HepG2 (cell line): ENCODE measurements around the gene JPH3. TPM values are rescaled to one million over a fixed set of nuclear protein-coding genes. Genes with fewer than 3 reads are reported as not detected.
A peak's percentile ranks its signal among the peaks of the same experiment; 100 is the strongest.

Source experiments
- GABPA ChIP-seq, 2 experiments: IDR thresholded peaks; 2 replicates each; pipeline ENCODE4 v1.6.1; 2011 to 2016; ENCODE audit warnings: low read depth in 2 of 2, low read length in 1 of 2, missing biosample characterization in 1 of 2, missing genetic modification characterization in 1 of 2
- GZF1 ChIP-seq: sonication (generic); formaldehyde crosslinking; IDR thresholded peaks from 2 replicates; pipeline ENCODE4 v1.5.1; 2020; ENCODE audit warnings: mild to moderate bottlenecking, missing genetic modification reagents
- MIXL1 ChIP-seq: IDR thresholded peaks from 2 replicates; pipeline ENCODE4 v1.6.1; 2016
- POLR2AphosphoS2 ChIP-seq: IDR thresholded peaks from 2 replicates; pipeline ENCODE4 v1.6.1; 2011; ENCODE audit warnings: low read depth, low read length, improper control_type of control experiment
- RCOR2 ChIP-seq: IDR thresholded peaks from 2 replicates; pipeline ENCODE4 v1.6.1; 2016; ENCODE audit warnings: missing biosample characterization, missing genetic modification reagents
- ZNF253 ChIP-seq: sonication (generic); formaldehyde crosslinking; IDR thresholded peaks from 2 replicates; pipeline ENCODE4 v1.8.0; 2022; ENCODE audit warnings: mild to moderate bottlenecking, missing genetic modification reagents, borderline replicate concordance
- ZNF333 ChIP-seq: sonication (generic); formaldehyde crosslinking; IDR thresholded peaks from 2 replicates; pipeline ENCODE4 v1.4.0; 2020; ENCODE audit warnings: mild to moderate bottlenecking, missing genetic modification reagents, borderline replicate concordance
- ZNF430 ChIP-seq: sonication (generic); formaldehyde crosslinking; IDR thresholded peaks from 2 replicates; pipeline ENCODE4 v1.9.0; 2021; ENCODE audit warnings: mild to moderate bottlenecking, missing genetic modification reagents
- ZNF557 ChIP-seq: sonication (generic); formaldehyde crosslinking; IDR thresholded peaks from 2 replicates; pipeline ENCODE4 v1.4.0; 2020; ENCODE audit warnings: missing genetic modification reagents
- ZNF816 ChIP-seq: sonication (generic); formaldehyde crosslinking; IDR thresholded peaks from 2 replicates; pipeline ENCODE4 v1.8.0; 2022; ENCODE audit warnings: missing genetic modification reagents, mild to moderate bottlenecking, borderline replicate concordance
- polyA plus RNA-seq, 8 experiments: library from polyadenylated mRNA; depleted of rRNA in 3 of 8; stranded (reverse) in 7 of 8; unstranded in 1 of 8; fragments of >200 nt; fragmentation: Illumina TruSeq in 4 of 8; extraction: Trizol in 4 of 8; gene quantifications; 2 replicates each; pipeline versions ENCODE4 v1.2.1 to v1.2.3, GENCODE V29; 2011 to 2016; ENCODE audit warnings: low read depth in 4 of 8, missing spikeins in 1 of 8, mixed read lengths in 1 of 8; ENCODE audit not compliant: insufficient read depth in 1 of 8
- total RNA-seq, 5 experiments: library from RNA; depleted of rRNA; stranded (reverse); fragments of >200 nt; fragmentation: Illumina TruSeq; extraction: Trizol; gene quantifications; 2 replicates each; pipeline ENCODE4 v1.2.3, GENCODE V29; 2016; ENCODE audit warnings: low read depth in 1 of 5
- TF ChIP-seq, protein P1 (sequence below): sonication (generic); formaldehyde crosslinking; IDR thresholded peaks from 2 replicates; pipeline ENCODE4 v1.5.0; 2020; ENCODE audit warnings: mild to moderate bottlenecking, missing genetic modification reagents, borderline replicate concordance
- TF ChIP-seq, protein P2 (sequence below): sonication (generic); formaldehyde crosslinking; IDR thresholded peaks from 2 replicates; pipeline ENCODE4 v1.4.0; 2020; ENCODE audit warnings: missing genetic modification reagents
- TF ChIP-seq, protein P3 (sequence below): sonication (generic); formaldehyde crosslinking; IDR thresholded peaks from 2 replicates; pipeline ENCODE4 v1.4.0; 2020; ENCODE audit warnings: missing genetic modification reagents, borderline replicate concordance
- TF ChIP-seq, protein P4 (sequence below): sonication (generic); formaldehyde crosslinking; IDR thresholded peaks from 2 replicates; pipeline ENCODE4 v1.5.1; 2020; ENCODE audit warnings: mild to moderate bottlenecking, missing genetic modification reagents

Gene JPH3
- total and polyA plus RNA-seq, 2 of the 13 experiments (the other 11 are each of a cell fraction or from before 2014, with no cell fraction given) = not detected

DNA sequence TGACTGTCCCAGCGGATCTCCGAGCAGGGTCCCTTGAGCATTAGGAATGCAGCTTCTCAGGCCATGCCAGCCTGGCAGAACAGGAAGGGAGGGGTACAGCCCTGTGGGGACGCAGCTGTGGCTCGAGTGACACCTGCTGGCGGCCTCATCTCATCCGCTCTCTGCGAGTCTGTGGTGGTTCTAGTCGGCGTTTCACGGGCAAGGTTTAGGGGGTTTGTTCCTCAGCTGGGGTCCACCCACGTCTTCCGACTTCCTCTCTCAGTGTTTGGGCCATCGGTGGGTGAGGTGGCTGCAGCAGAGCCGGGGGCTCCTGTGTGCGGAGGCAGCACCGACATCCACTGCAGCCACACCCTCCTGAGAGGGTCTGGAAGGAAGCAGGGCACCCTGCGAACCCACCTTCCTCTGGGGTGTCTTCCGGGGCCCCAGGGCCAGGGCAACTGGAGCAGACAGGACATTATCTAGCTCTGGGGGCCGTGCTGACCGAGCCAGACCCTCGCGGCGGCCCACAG is 33.3 kb downstream of the JPH3 start (continued):
- TF ChIP-seq, protein P1, sequence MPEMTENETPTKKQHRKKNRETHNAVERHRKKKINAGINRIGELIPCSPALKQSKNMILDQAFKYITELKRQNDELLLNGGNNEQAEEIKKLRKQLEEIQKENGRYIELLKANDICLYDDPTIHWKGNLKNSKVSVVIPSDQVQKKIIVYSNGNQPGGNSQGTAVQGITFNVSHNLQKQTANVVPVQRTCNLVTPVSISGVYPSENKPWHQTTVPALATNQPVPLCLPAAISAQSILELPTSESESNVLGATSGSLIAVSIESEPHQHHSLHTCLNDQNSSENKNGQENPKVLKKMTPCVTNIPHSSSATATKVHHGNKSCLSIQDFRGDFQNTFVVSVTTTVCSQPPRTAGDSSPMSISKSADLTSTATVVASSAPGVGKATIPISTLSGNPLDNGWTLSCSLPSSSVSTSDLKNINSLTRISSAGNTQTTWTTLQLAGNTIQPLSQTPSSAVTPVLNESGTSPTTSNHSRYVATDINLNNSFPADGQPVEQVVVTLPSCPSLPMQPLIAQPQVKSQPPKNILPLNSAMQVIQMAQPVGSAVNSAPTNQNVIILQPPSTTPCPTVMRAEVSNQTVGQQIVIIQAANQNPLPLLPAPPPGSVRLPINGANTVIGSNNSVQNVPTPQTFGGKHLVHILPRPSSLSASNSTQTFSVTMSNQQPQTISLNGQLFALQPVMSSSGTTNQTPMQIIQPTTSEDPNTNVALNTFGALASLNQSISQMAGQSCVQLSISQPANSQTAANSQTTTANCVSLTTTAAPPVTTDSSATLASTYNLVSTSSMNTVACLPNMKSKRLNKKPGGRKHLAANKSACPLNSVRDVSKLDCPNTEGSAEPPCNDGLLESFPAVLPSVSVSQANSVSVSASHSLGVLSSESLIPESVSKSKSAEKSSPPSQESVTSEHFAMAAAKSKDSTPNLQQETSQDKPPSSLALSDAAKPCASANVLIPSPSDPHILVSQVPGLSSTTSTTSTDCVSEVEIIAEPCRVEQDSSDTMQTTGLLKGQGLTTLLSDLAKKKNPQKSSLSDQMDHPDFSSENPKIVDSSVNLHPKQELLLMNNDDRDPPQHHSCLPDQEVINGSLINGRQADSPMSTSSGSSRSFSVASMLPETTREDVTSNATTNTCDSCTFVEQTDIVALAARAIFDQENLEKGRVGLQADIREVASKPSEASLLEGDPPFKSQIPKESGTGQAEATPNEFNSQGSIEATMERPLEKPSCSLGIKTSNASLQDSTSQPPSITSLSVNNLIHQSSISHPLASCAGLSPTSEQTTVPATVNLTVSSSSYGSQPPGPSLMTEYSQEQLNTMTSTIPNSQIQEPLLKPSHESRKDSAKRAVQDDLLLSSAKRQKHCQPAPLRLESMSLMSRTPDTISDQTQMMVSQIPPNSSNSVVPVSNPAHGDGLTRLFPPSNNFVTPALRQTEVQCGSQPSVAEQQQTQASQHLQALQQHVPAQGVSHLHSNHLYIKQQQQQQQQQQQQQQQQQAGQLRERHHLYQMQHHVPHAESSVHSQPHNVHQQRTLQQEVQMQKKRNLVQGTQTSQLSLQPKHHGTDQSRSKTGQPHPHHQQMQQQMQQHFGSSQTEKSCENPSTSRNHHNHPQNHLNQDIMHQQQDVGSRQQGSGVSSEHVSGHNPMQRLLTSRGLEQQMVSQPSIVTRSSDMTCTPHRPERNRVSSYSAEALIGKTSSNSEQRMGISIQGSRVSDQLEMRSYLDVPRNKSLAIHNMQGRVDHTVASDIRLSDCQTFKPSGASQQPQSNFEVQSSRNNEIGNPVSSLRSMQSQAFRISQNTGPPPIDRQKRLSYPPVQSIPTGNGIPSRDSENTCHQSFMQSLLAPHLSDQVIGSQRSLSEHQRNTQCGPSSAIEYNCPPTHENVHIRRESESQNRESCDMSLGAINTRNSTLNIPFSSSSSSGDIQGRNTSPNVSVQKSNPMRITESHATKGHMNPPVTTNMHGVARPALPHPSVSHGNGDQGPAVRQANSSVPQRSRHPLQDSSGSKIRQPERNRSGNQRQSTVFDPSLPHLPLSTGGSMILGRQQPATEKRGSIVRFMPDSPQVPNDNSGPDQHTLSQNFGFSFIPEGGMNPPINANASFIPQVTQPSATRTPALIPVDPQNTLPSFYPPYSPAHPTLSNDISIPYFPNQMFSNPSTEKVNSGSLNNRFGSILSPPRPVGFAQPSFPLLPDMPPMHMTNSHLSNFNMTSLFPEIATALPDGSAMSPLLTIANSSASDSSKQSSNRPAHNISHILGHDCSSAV = no peak
- TF ChIP-seq ZNF430 (CRISPR knock-in tag) = no peak
- TF ChIP-seq MIXL1 (CRISPR knock-in tag) = no peak
- no peak for TF ChIP-seq ZNF816 (CRISPR knock-in tag)
- no peak for TF ChIP-seq POLR2AphosphoS2
- TF ChIP-seq ZNF333 (CRISPR knock-in tag) = 0 out of 2 replicates have a peak, but pooled peaks have one; percentile 41
- no peak for TF ChIP-seq GABPA (IDR thresholded peaks at IDR 0.05; ENCODE audit: low read depth, low read length)
- TF ChIP-seq GABPA (CRISPR knock-in tag; IDR thresholded peaks at IDR 0.05; ENCODE audit: low read depth) = no peak
- TF ChIP-seq GZF1 = no peak
- TF ChIP-seq ZNF557 (CRISPR knock-in tag) = no peak
- TF ChIP-seq, protein P2, sequence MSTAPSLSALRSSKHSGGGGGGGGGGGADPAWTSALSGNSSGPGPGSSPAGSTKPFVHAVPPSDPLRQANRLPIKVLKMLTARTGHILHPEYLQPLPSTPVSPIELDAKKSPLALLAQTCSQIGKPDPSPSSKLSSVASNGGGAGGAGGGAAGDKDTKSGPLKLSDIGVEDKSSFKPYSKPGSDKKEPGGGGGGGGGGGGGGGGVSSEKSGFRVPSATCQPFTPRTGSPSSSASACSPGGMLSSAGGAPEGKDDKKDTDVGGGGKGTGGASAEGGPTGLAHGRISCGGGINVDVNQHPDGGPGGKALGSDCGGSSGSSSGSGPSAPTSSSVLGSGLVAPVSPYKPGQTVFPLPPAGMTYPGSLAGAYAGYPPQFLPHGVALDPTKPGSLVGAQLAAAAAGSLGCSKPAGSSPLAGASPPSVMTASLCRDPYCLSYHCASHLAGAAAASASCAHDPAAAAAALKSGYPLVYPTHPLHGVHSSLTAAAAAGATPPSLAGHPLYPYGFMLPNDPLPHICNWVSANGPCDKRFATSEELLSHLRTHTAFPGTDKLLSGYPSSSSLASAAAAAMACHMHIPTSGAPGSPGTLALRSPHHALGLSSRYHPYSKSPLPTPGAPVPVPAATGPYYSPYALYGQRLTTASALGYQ = no peak
- no peak for TF ChIP-seq ZNF253
- TF ChIP-seq, protein P3, sequence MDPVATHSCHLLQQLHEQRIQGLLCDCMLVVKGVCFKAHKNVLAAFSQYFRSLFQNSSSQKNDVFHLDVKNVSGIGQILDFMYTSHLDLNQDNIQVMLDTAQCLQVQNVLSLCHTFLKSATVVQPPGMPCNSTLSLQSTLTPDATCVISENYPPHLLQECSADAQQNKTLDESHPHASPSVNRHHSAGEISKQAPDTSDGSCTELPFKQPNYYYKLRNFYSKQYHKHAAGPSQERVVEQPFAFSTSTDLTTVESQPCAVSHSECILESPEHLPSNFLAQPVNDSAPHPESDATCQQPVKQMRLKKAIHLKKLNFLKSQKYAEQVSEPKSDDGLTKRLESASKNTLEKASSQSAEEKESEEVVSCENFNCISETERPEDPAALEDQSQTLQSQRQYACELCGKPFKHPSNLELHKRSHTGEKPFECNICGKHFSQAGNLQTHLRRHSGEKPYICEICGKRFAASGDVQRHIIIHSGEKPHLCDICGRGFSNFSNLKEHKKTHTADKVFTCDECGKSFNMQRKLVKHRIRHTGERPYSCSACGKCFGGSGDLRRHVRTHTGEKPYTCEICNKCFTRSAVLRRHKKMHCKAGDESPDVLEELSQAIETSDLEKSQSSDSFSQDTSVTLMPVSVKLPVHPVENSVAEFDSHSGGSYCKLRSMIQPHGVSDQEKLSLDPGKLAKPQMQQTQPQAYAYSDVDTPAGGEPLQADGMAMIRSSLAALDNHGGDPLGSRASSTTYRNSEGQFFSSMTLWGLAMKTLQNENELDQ (CRISPR knock-in tag) = no peak
- no peak for TF ChIP-seq RCOR2 (CRISPR knock-in tag)
- TF ChIP-seq, protein P4, sequence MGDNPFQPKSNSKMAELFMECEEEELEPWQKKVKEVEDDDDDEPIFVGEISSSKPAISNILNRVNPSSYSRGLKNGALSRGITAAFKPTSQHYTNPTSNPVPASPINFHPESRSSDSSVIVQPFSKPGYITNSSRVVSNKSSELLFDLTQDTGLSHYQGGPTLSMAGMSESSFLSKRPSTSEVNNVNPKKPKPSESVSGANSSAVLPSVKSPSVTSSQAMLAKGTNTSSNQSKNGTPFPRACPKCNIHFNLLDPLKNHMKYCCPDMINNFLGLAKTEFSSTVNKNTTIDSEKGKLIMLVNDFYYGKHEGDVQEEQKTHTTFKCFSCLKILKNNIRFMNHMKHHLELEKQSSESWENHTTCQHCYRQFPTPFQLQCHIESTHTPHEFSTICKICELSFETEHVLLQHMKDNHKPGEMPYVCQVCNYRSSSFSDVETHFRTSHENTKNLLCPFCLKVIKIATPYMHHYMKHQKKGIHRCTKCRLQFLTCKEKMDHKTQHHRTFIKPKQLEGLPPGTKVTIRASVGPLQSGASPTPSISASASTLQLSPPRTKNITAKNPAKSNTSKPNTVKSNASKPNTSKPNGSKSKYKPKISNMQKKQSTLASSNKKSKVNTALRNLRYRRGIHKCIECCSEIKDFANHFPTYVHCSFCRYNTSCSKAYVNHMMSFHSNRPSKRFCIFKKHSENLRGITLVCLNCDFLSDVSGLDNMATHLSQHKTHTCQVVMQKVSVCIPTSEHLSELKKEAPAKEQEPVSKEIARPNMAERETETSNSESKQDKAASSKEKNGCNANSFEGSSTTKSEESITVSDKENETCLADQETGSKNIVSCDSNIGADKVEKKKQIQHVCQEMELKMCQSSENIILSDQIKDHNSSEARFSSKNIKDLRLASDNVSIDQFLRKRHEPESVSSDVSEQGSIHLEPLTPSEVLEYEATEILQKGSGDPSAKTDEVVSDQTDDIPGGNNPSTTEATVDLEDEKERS = no peak
